ENCODE measurements around the gene PRKCZ. TPM values are rescaled to one million over a fixed set of nuclear protein-coding genes. Genes with fewer than 3 reads are reported as not detected.

The PRKCZ gene
- total and polyA plus RNA-seq, 9 of the 15 experiments (the other 6 are each of a cell fraction or from before 2014, with no cell fraction given), result 0.07 to 3.1 (median 1.3) TPM

- TF ChIP-seq XRCC5 (IDR thresholded peaks at IDR 0.05; ENCODE audit: low read depth, low read length), result no peak
- TF ChIP-seq KAT7 (CRISPR knock-in tag; IDR thresholded peaks at IDR 0.05; ENCODE audit: borderline replicate concordance), result peak; percentile 79; the same call in 1 of the 2 replicates
- no peak for TF ChIP-seq MYBL2 (IDR thresholded peaks at IDR 0.05; ENCODE audit: low read depth)
- no peak for TF ChIP-seq MYBL2 (CRISPR knock-in tag; IDR thresholded peaks at IDR 0.05; ENCODE audit: borderline replicate concordance)
- TF ChIP-seq SMAD1 (IDR thresholded peaks at IDR 0.05; ENCODE audit: low read depth, low read length, partially characterized antibody), result no peak
- TF ChIP-seq CBX3 (IDR thresholded peaks at IDR 0.05; ENCODE audit: borderline replicate concordance in 1 of 2, low read length in 2 of 2), result 0 out of 3 replicates have a peak, but pooled peaks of 1 of the 2 experiments have one; percentile 53
- TF ChIP-seq YBX1 (IDR thresholded peaks at IDR 0.05), result no peak
- no peak for TF ChIP-seq MXD1 (CRISPR knock-in tag; IDR thresholded peaks at IDR 0.05; ENCODE audit: borderline replicate concordance, poor library complexity, severe bottlenecking)
- TF ChIP-seq SMAD4 (CRISPR knock-in tag; conservative IDR thresholded peaks at IDR 0.05), result peak; percentile 87
- TF ChIP-seq NR2F6 (CRISPR knock-in tag; IDR thresholded peaks at IDR 0.05), result no peak
- TF ChIP-seq ZNF175 (CRISPR knock-in tag; IDR thresholded peaks at IDR 0.05; ENCODE audit: low read depth), result no peak
- TF ChIP-seq SNIP1 (IDR thresholded peaks at IDR 0.05; ENCODE audit: low read depth), result no peak
- TF ChIP-seq NFRKB (IDR thresholded peaks at IDR 0.05; ENCODE audit: low read depth), result no peak
- peak; percentile 43; the same call in 1 of the 2 replicates for TF ChIP-seq BCL6 (CRISPR knock-in tag; IDR thresholded peaks at IDR 0.05)
- TF ChIP-seq DLX4 (CRISPR knock-in tag; IDR thresholded peaks at IDR 0.05), result no peak
- no peak for TF ChIP-seq ETV6 (IDR thresholded peaks at IDR 0.05; ENCODE audit: borderline replicate concordance in 1 of 2, low read depth in 2 of 2, low read length in 1 of 2)
- no peak for TF ChIP-seq ETV6 (CRISPR knock-in tag; IDR thresholded peaks at IDR 0.05; ENCODE audit: borderline replicate concordance)
- TF ChIP-seq ZNF324 (CRISPR knock-in tag; IDR thresholded peaks at IDR 0.05), result no peak
- no peak for TF ChIP-seq BCLAF1 (IDR thresholded peaks at IDR 0.05; ENCODE audit: borderline replicate concordance in 1 of 2, control insufficient read depth in 1 of 2, low read depth in 2 of 2, low read length in 1 of 2)
- no peak for TF ChIP-seq BMI1 (IDR thresholded peaks at IDR 0.05; ENCODE audit: low read length)
- TF ChIP-seq RBM17 (IDR thresholded peaks at IDR 0.05; ENCODE audit: borderline replicate concordance, low read depth, low read length), result no peak
- no peak for TF ChIP-seq ZC3H11A (IDR thresholded peaks at IDR 0.05; ENCODE audit: low read depth, low read length)
Measured at GRCh38 chr1:2212532-2213491, 162.6 kb downstream of the PRKCZ start (continued).
